Mesodermal cell (in vitro differentiated cells): ENCODE data around the gene C2orf74.

Source experiments
- H3K27ac ChIP-seq: 2 replicates; pipeline ENCODE4 v1.7.0; 2013; ENCODE audit warnings: mild to moderate bottlenecking, low read depth, low read length, moderate library complexity; ENCODE audit not compliant: severe bottlenecking
- H3K36me3 ChIP-seq: 2 replicates; pipeline ENCODE4 v1.7.1; 2013; ENCODE audit warnings: mild to moderate bottlenecking, low read length, moderate library complexity; ENCODE audit not compliant: control insufficient read depth, insufficient read depth
- H3K4me1 ChIP-seq: one replicate; pipeline ENCODE4 v1.7.1; 2013; ENCODE audit warnings: mild to moderate bottlenecking, low read length; ENCODE audit not compliant: insufficient read depth, control insufficient read depth, poor library complexity, severe bottlenecking
- H3K4me3 ChIP-seq: 2 replicates; pipeline ENCODE4 v1.7.0; 2013; ENCODE audit warnings: low read length, control low read depth, mild to moderate bottlenecking; ENCODE audit not compliant: insufficient read depth, poor library complexity, severe bottlenecking; ENCODE audit errors: extremely low read depth
- H3K9me3 ChIP-seq: 2 replicates; pipeline ENCODE4 v1.7.1; 2013; ENCODE audit warnings: mild to moderate bottlenecking, low read length, moderate library complexity; ENCODE audit not compliant: control insufficient read depth
- WGBS, 2 experiments: methylation state at CpG; one replicate each; pipeline ENCODE4 v1.1.5; 2013; ENCODE audit warnings: missing lambda C conversion rate in 2 of 2; ENCODE audit not compliant: insufficient coverage in 2 of 2; 5-methylcytosine and 5-hydroxymethylcytosine counted together

C2orf74 gene

GRCh38 chr2:61172671-61173070, 10.7 kb downstream of the C2orf74 start:
- H3K9me3 ChIP-seq = no peaks in the 10 kb centered on the region
- 80 to 100% methylated on average over 1 of the region's 1 CpG for WGBS, 2 experiments
- H3K4me1 ChIP-seq = no peaks in the 10 kb centered on the region
- peaks cover 4% of the 10 kb centered on the region for H3K36me3 ChIP-seq
- no peak overlapping the region for H3K27ac ChIP-seq
- no peak overlapping the region for H3K4me3 ChIP-seq

GRCh38 chr2:61173116-61173515, 11.1 kb downstream of the C2orf74 start:
- WGBS, 2 experiments = 71 to 96% methylated on average over 1 to 3 of the region's 4 CpGs
- no peaks in the 10 kb centered on the region for H3K4me1 ChIP-seq
- H3K4me3 ChIP-seq = no peak overlapping the region
- H3K9me3 ChIP-seq = no peaks in the 10 kb centered on the region
- H3K36me3 ChIP-seq = peaks cover 4% of the 10 kb centered on the region
- no peak overlapping the region for H3K27ac ChIP-seq

DNA sequence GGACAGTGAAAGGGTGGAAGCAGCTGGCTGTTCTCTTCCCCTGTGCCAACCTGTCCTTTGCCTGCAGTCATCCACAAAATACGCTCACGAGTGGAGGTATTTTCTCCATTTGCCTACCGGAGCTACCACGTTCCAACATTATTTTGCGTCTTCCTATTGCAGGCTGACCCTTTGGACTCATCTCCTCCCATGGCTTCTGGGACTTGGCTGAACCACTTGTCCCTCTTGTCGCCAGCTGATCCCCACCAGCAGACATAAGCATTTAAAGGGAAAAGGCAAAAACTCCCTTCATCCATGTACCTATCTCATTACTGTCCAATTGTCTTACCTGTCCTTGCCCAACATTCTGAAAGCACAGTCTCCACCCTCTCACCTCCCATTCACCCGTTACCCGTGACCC, 13.0 kb downstream of the C2orf74 start:
- Histone ChIP-seq H3K36me3 (peaks cover 10% of the 10 kb centered on the region), H3K9me3 (no peaks in the 10 kb centered on the region), H3K4me1 (peaks cover 16% of the 10 kb centered on the region), H3K27ac (no peak overlapping the region), H3K4me3 (no peak overlapping the region)
- 93 to 99% methylated on average over 7 to 8 of the region's 8 CpGs for WGBS, 2 experiments

DNA sequence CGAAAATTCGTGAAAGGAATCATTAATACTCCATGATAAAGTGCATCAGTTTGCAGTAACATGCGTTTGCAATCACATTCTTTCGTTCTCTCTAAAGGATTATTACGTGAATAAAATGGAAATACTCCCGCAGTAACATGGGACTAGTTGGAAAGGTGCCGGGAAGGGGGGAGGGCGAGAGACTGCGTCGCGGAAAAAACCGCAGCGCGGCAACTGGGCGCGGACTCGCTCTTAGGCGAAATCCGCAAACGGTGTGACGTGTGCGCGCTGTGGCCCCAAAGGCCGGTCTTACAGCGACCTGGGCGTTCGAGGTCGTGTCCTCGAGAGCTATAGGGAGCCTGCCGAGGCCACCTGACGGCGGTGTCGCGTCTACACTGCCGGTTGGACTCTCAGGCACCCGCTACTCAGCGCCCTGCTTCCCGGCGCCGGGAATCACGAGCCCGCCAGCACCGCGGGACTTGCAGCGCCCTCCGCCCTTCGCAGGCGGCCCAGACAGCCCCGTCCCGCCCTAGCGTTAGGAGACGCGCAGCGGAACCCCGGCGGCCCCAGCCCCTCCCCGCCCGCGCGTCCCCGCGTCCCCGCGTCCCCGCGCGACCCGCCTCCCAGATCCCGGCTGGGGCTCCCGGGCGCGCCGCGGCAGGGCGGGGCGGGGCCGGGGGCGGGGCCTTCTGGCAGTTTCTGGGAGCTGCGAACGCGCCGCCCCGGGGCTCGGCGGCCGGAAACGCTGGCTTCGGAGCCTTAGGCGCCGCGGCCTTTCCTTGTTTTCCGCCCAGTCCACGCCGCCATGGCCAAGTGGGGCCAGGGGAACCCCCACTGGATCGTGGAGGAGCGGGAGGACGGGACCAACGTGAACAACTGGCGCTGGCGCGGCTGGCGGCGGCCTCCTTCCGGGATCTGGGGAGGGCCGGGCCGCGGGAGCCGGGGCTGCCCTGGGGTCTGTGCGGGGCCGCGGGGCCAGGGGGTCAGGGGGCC, 15.1 kb downstream of the C2orf74 start:
- Histone ChIP-seq H3K4me1 (peaks cover 24% of the 10 kb centered on the region), H3K36me3 (peaks cover 25% of the 10 kb centered on the region), H3K27ac (peak overlapping the region; percentile 91), H3K9me3 (no peaks in the 10 kb centered on the region), H3K4me3 (peak overlapping the region; percentile 60)
- WGBS, 2 experiments = 2% methylated on average over 87 to 101 of the region's 111 CpGs

GRCh38 chr2:61177727-61178549, 15.9 kb downstream of the C2orf74 start:
- Histone ChIP-seq H3K4me3 (peak overlapping the region; percentile 60), H3K9me3 (no peaks in the 10 kb centered on the region), H3K4me1 (peaks cover 24% of the 10 kb centered on the region), H3K36me3 (peaks cover 32% of the 10 kb centered on the region), H3K27ac (peak overlapping the region; percentile 91)
- WGBS, 2 experiments = 67 to 70% methylated on average over 37 to 40 of the region's 45 CpGs

DNA sequence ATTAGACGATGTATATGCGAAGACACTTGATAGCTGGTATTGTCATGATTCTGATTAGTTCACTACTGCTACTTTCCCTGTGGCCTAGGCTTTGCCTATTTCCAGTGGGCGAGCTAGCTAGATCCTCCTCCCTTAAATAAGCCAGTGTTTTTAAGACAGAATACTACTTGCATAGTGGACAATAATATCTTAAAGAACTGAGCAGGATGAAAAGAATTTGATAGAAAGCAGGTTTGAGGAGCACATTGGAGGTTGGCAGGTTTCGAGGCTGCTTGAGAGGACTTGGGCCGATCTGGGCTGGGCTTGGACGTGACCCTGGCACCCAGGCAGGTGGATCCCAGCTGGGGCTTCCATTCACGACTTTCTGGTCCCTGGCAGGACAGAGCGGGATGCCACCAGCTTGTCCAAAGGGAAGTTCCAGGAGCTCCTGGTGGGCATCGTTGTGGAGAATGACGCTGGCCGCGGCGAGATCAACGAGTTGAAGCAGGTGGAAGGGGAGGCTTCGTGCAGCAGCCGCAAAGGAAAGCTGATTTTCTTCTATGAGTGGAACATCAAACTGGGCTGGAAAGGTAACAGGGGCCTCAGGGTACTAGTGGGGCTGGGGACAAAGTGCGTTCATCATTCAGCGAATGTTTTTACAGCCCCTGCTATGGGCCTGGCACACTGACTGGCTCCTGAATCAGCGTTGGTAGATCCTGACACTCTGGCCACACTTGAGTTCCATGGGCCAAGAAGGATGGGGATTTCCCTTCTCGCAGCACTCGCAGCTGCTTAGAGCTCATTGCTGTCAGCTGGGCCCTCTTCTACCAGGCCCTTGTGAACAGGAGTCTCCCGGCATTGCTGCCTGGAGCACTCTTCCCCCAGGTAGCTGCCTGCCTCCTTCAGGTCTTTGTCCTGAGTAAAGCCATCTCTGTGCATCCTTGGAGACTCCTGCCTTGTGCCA, 16.9 kb downstream of the C2orf74 start:
- Histone ChIP-seq H3K36me3 (peaks cover 42% of the 10 kb centered on the region), H3K4me1 (peaks cover 24% of the 10 kb centered on the region), H3K9me3 (no peaks in the 10 kb centered on the region), H3K4me3 (no peak overlapping the region), H3K27ac (no peak overlapping the region)
- 95 to 97% methylated on average over 21 of the region's 22 CpGs for WGBS, 2 experiments

GRCh38 chr2:61179701-61180639, 18.0 kb downstream of the C2orf74 start:
- peak overlapping the region; percentile 23 for H3K27ac ChIP-seq
- peaks cover 24% of the 10 kb centered on the region for H3K4me1 ChIP-seq
- no peaks in the 10 kb centered on the region for H3K9me3 ChIP-seq
- H3K36me3 ChIP-seq = peaks cover 53% of the 10 kb centered on the region
- WGBS, 2 experiments = 83 to 90% methylated on average over 11 of the region's 14 CpGs
- peak overlapping the region; percentile 6 for H3K4me3 ChIP-seq

- Histone ChIP-seq H3K4me1 (peaks cover 24% of the 10 kb centered on the region), H3K36me3 (peaks cover 60% of the 10 kb centered on the region), H3K4me3 (no peak overlapping the region), H3K9me3 (no peaks in the 10 kb centered on the region), H3K27ac (no peak overlapping the region)
- 100% methylated on average over 1 to 4 of the region's 6 CpGs for WGBS, 2 experiments
These were observed 18.7 kb downstream of the C2orf74 start for GRCh38 chr2:61180686-61181085.

GRCh38 chr2:61181382-61182058, 19.5 kb downstream of the C2orf74 start:
- Histone ChIP-seq H3K4me1 (peaks cover 24% of the 10 kb centered on the region), H3K4me3 (no peak overlapping the region), H3K9me3 (no peaks in the 10 kb centered on the region), H3K36me3 (peaks cover 68% of the 10 kb centered on the region), H3K27ac (no peak overlapping the region)
- WGBS, 2 experiments = 93% methylated on average over 8 to 10 of the region's 10 CpGs
